Urinary bladder (tissue), 2 donors: Measurements from ENCODE around the gene DYNLT2B. TPM values are rescaled to one million over a fixed set of nuclear protein-coding genes. Genes with fewer than 3 reads are reported as not detected.

Experiments
- polyA plus RNA-seq: library from polyadenylated mRNA; stranded (reverse); fragments of 200-250 nt; gene quantifications from one replicate; pipeline ENCODE4 v1.2.3, GENCODE V29; 2013
- small RNA-seq: library from RNA; depleted of rRNA; stranded (forward); fragments of <200 nt; gene quantifications from one replicate; pipeline ENCODE3, GENCODE V24; 2014
- total RNA-seq: library from RNA; depleted of rRNA; stranded (reverse); fragments of >200 nt; gene quantifications from one replicate; pipeline ENCODE4 v1.2.3, GENCODE V29; 2014
- donor health status: healthy.

The DYNLT2B gene
- total and polyA plus RNA-seq, 2 donors, result 9.4 to 16.3 TPM

Small RNAs within 50 kb of the gene (small RNA-seq; reads per million reads assigned to genes)
- gene AC069257.2, result not detected
- gene RNU6-910P, result not detected

Other genes with a start within 250 kb of the DYNLT2B start
- 110 TPM for gene TFRC, start 236.2 kb downstream of the DYNLT2B start, total RNA-seq
- gene TFRC, start 236.2 kb downstream of the DYNLT2B start, polyA plus RNA-seq, result 23.4 TPM
- not detected for gene ZDHHC19, start 106.8 kb downstream of the DYNLT2B start, total RNA-seq
- gene ZDHHC19, start 106.8 kb downstream of the DYNLT2B start, polyA plus RNA-seq, result not detected
- gene SLC51A, start 101.7 kb downstream of the DYNLT2B start, total RNA-seq, result not detected
- 0.23 TPM for gene SLC51A, start 101.7 kb downstream of the DYNLT2B start, polyA plus RNA-seq
- gene PCYT1A, start 30.5 kb downstream of the DYNLT2B start, total RNA-seq, result 43.0 TPM
- gene PCYT1A, start 30.5 kb downstream of the DYNLT2B start, polyA plus RNA-seq, result 33.2 TPM
- not detected for gene TM4SF19, start 20.1 kb upstream of the DYNLT2B start, total RNA-seq
- not detected for gene TM4SF19, start 20.1 kb upstream of the DYNLT2B start, polyA plus RNA-seq
- 38.1 TPM for gene UBXN7, start 114.2 kb upstream of the DYNLT2B start, total RNA-seq
- 8.2 TPM for gene UBXN7, start 114.2 kb upstream of the DYNLT2B start, polyA plus RNA-seq
- gene RNF168, start 185.5 kb upstream of the DYNLT2B start, total RNA-seq, result 20.6 TPM
- gene RNF168, start 185.5 kb upstream of the DYNLT2B start, polyA plus RNA-seq, result 8.2 TPM
- not detected for gene SMCO1, start 197.1 kb upstream of the DYNLT2B start, total RNA-seq
- not detected for gene SMCO1, start 197.1 kb upstream of the DYNLT2B start, polyA plus RNA-seq